Activated T-cell treated with anti-CD3 and anti-CD28 coated beads, Interleukin-2, amount 50 U/mL, for 72 hours (primary cell): ENCODE measurements around the gene GPR55. TPM values are rescaled to one million over a fixed set of nuclear protein-coding genes. Genes with fewer than 3 reads are reported as not detected.
A peak's percentile ranks its signal among the peaks of the same experiment; 100 is the strongest.
"Not testable (repeated sequence)": the region's sequence is repeated elsewhere in the genome, so short reads cannot be mapped to it uniquely, and the experiment has no call there.

Experiments used
- ATAC-seq, 2 donors: fragments of 150-1000 bp; cut with Tn5 transposase; replicated peaks in 1 of 2; 2 replicates each; pipeline ENCODE4 v1.10.0; 2021; ENCODE audit warnings: moderate library complexity in 2 of 2, mild to moderate bottlenecking in 1 of 2
- DNase-seq, 2 donors: peaks; one replicate each; pipeline ENCODE4 v3.0.0; 2021 to 2022; ENCODE audit warnings: mixed read lengths in 1 of 2
- H3K27ac Mint-ChIP-seq: one replicate; pipeline ENCODE4 v1.8.0; 2022; ENCODE audit warnings: mild to moderate bottlenecking, moderate library complexity, mixed read lengths
- H3K27me3 Mint-ChIP-seq: one replicate; pipeline ENCODE4 v1.8.0; 2022; ENCODE audit warnings: low read depth, mixed read lengths
- H3K36me3 Mint-ChIP-seq, 2 donors: one replicate each; pipeline ENCODE4 v1.8.0; 2022; ENCODE audit warnings: mixed read lengths in 2 of 2, mild to moderate bottlenecking in 1 of 2; ENCODE audit not compliant: insufficient read depth in 2 of 2
- H3K4me1 Mint-ChIP-seq: one replicate; pipeline ENCODE4 v1.8.0; 2022; ENCODE audit warnings: low read depth, mixed read lengths
- H3K4me3 Mint-ChIP-seq, 2 donors: one replicate each; pipeline ENCODE4 v1.8.0; 2022; ENCODE audit warnings: mild to moderate bottlenecking in 2 of 2, mixed read lengths in 2 of 2, moderate library complexity in 2 of 2
- H3K9me3 Mint-ChIP-seq, 2 donors: one replicate each; pipeline ENCODE4 v1.8.0; 2022; ENCODE audit warnings: mixed read lengths in 2 of 2
- total RNA-seq, 2 donors: library from RNA; stranded (reverse); gene quantifications; one replicate each; pipeline ENCODE4 v1.2.3, GENCODE V29; 2022

Gene GPR55
- total RNA-seq, 2 donors from 2014 or later = 6.8 to 9.8 TPM

DNA sequence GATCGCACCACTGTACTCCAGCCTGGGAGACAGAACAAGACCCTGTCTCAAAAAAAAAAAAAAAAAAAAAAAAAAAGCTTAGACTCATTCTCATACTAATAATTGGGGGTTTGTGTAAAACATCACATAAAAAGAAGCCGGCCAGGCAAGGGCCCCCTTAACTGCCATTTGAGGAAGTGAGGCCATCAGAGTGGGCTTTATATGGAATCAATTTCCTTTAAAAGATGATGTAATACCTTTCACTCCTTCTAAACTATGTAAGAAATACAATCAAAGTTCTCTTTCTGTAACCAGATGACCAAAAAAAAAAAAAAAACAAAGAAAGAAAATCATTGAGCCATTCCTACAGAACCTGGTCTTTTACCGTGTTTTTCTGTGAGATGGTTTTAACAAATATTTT, 13.1 kb upstream of the GPR55 start:
- Mint-ChIP-seq H3K9me3 (peaks cover 8 to 9% of the 10 kb centered on the region in 2 donors), H3K4me1 (peaks cover 14% of the 10 kb centered on the region), H3K27ac (no peak overlapping the region), H3K36me3 (peaks cover 11 to 14% of the 10 kb centered on the region in 2 donors), H3K27me3 (peaks cover 25% of the 10 kb centered on the region), H3K4me3 (no peak overlapping the region)
- DNase-seq (no peak), ATAC-seq (no peak)

DNA sequence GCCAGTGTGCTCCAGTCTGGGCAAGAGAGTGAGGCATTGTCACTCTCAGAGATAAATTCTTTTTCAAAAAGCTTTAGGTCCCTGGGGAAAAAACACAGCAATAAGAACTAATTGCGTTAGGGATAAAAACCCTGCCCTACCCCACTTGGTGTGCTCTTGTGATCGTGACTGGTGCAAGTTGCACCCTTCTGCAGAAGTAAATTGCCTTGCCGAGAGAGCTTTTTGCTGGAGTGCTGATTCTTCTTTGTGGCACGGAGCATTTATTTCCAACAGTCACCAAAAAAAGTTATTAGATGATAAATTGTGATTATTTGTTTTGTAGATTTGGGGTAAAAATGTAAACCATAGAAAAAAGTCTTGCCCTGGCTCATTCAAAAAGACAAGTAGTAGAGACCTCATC, 12.3 kb upstream of the GPR55 start:
- Mint-ChIP-seq H3K4me1 (peaks cover 14% of the 10 kb centered on the region), H3K36me3 (peaks cover 11 to 14% of the 10 kb centered on the region in 2 donors), H3K27ac (no peak overlapping the region), H3K4me3 (no peak overlapping the region), H3K9me3 (peaks cover 8 to 9% of the 10 kb centered on the region in 2 donors), H3K27me3 (peaks cover 31% of the 10 kb centered on the region)
- DNase-seq (no peak), ATAC-seq (no peak)

- Mint-ChIP-seq H3K4me1 (peaks cover 11% of the 10 kb centered on the region), H3K27me3 (peaks cover 23% of the 10 kb centered on the region), H3K36me3 (peaks cover 11 to 14% of the 10 kb centered on the region in 2 donors)
- not testable (repeated sequence) for H3K4me3 Mint-ChIP-seq, H3K27ac Mint-ChIP-seq, DNase-seq, H3K9me3 Mint-ChIP-seq, ATAC-seq
These were observed 11.2 kb upstream of the GPR55 start for GRCh38 chr2:230936243-230936642.

GRCh38 chr2:230935130-230935430, 10.0 kb upstream of the GPR55 start:
- H3K27me3 Mint-ChIP-seq = peaks cover 23% of the 10 kb centered on the region
- DNase-seq = no peak
- H3K4me1 Mint-ChIP-seq = peaks cover 11% of the 10 kb centered on the region
- H3K4me3 Mint-ChIP-seq = no peak overlapping the region
- no peak overlapping the region for H3K27ac Mint-ChIP-seq
- H3K9me3 Mint-ChIP-seq = peaks cover 8 to 9% of the 10 kb centered on the region in 2 donors
- no peak for ATAC-seq
- peaks cover 11 to 14% of the 10 kb centered on the region in 2 donors for H3K36me3 Mint-ChIP-seq

DNA sequence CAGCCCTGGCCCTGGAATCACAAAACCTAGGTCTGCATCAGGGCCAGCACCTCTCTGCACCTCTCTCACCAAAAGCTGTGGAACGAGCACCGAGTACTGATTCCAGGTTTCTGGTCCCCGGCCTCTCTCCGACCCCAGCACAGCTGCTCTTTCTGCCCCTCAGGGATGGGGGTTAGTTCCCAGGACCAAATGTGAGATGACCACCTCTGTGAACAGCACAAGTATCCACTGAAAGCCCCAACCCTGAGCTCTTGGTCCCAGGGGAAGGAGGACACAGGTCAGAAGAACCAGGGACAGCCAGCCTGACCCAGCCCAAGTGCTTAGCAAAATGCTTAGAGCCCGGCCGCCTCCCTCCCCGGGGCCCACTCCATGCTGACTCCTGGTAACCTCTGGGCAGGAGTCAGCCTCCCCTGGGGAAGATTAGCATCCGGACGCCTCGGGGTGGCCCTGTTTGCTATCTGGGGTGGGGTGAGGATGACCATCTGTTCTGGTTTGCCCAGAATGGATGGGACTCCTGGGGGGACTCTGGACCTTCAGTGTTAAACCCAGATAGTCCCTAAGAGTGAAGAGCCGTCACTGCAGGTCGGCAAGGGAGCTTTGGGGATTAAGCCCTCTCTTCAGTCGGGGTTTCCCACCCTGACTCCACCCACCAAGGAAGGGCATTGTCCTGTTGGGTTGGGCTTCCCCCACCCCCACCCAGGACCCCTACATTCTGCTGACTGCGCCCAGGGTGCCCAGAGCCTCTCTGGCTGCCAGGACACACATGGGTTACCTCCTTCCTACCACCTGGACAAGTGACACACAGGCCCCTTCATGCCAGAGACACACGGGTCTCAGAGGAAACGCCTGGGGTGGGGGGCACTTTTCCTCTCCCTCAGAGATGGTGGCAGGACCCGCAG, 9.4 kb upstream of the GPR55 start:
- H3K4me1 Mint-ChIP-seq = peaks cover 11% of the 10 kb centered on the region
- no peak overlapping the region for H3K4me3 Mint-ChIP-seq
- H3K9me3 Mint-ChIP-seq = peaks cover 8 to 9% of the 10 kb centered on the region in 2 donors
- H3K27me3 Mint-ChIP-seq = peaks cover 23% of the 10 kb centered on the region
- no peak for DNase-seq
- no peak overlapping the region for H3K27ac Mint-ChIP-seq
- ATAC-seq = no peak
- H3K36me3 Mint-ChIP-seq = peaks cover 11 to 14% of the 10 kb centered on the region in 2 donors

GRCh38 chr2:230933521-230934180, 8.6 kb upstream of the GPR55 start:
- DNase-seq = no peak
- H3K36me3 Mint-ChIP-seq = peaks cover 11 to 14% of the 10 kb centered on the region in 2 donors
- peaks cover 24% of the 10 kb centered on the region for H3K27me3 Mint-ChIP-seq
- peaks cover 11% of the 10 kb centered on the region for H3K4me1 Mint-ChIP-seq
- H3K9me3 Mint-ChIP-seq = peaks cover 8 to 9% of the 10 kb centered on the region in 2 donors
- H3K4me3 Mint-ChIP-seq = no peak overlapping the region
- no peak for ATAC-seq
- no peak overlapping the region for H3K27ac Mint-ChIP-seq

DNA sequence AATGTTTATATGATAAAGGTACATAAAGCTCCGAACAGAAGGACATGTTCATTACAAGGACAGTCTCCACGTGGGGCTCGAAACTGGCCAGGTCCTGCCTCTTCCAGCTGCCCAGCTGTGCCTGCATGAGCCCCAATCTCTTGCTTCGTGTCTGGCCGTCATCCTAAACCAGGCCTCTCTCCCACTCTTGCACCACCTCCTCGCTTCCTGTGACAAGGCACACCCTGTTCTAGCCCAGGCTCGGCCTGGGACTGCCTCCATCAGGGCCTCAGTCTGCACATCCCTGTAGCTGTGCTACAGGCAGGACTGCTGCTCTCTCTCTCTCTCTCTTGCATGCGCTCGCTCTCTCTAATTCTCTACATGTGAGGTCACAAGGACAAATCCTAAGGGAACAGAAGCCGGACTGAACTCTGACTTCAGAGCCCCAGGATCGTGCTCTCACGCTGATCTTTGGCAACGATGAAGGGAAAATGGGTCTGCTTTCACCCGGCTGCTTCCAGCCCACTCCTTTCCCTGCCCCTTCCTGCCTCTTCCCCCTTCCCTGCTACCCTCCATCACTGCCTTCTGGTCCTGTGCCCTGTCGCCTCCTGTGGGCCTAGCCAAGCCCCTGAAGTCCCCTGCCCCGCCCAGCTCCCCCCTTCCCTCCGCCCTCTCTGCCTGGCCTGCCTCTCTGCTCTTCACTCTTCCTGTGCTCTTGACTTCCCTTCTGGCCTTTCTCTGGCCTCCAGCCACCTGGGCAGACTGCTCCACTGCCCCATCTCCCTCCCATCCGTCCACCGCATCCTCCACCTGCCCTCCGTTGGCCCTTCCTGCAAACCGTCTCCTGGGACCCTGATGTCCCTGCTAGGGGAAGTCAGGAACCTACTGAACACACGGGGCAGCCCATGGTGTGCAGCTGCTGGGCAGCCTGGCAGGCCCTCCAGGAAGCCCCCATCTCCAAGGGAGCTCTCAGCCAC, 7.8 kb upstream of the GPR55 start:
- no peak overlapping the region for H3K27ac Mint-ChIP-seq
- no peak for DNase-seq
- H3K4me1 Mint-ChIP-seq = peaks cover 14% of the 10 kb centered on the region
- H3K27me3 Mint-ChIP-seq = peaks cover 28% of the 10 kb centered on the region
- peaks cover 8 to 9% of the 10 kb centered on the region in 2 donors for H3K9me3 Mint-ChIP-seq
- peaks cover 11% of the 10 kb centered on the region in 2 donors for H3K36me3 Mint-ChIP-seq
- no peak overlapping the region for H3K4me3 Mint-ChIP-seq
- ATAC-seq = peak in 1 of 2 donors; percentile 23

GRCh38 chr2:230931556-230932231, 6.7 kb upstream of the GPR55 start:
- ATAC-seq = no peak
- Mint-ChIP-seq H3K4me3 (no peak overlapping the region), H3K36me3 (peaks cover 9% of the 10 kb centered on the region in 2 donors), H3K27me3 (peaks cover 28% of the 10 kb centered on the region), H3K4me1 (peaks cover 26% of the 10 kb centered on the region), H3K27ac (no peak overlapping the region), H3K9me3 (peaks cover 7% of the 10 kb centered on the region in 2 donors)
- DNase-seq = no peak

GRCh38 chr2:230930928-230931555, 6.0 kb upstream of the GPR55 start:
- Mint-ChIP-seq H3K4me3 (no peak overlapping the region), H3K27me3 (peaks cover 26% of the 10 kb centered on the region), H3K27ac (no peak overlapping the region), H3K36me3 (peaks cover 7 to 8% of the 10 kb centered on the region in 2 donors), H3K4me1 (peaks cover 31% of the 10 kb centered on the region), H3K9me3 (peaks cover 6 to 7% of the 10 kb centered on the region in 2 donors)
- DNase-seq = no peak
- no peak for ATAC-seq

GRCh38 chr2:230930149-230930780, 5.2 kb upstream of the GPR55 start:
- Mint-ChIP-seq H3K4me1 (peaks cover 38% of the 10 kb centered on the region), H3K36me3 (peaks cover 0 to under 1% of the 10 kb centered on the region in 2 donors), H3K27ac (no peak overlapping the region), H3K9me3 (peaks cover 0 to under 1% of the 10 kb centered on the region in 2 donors), H3K4me3 (no peak overlapping the region), H3K27me3 (peaks cover 18% of the 10 kb centered on the region)
- no peak for ATAC-seq
- no peak for DNase-seq

DNA sequence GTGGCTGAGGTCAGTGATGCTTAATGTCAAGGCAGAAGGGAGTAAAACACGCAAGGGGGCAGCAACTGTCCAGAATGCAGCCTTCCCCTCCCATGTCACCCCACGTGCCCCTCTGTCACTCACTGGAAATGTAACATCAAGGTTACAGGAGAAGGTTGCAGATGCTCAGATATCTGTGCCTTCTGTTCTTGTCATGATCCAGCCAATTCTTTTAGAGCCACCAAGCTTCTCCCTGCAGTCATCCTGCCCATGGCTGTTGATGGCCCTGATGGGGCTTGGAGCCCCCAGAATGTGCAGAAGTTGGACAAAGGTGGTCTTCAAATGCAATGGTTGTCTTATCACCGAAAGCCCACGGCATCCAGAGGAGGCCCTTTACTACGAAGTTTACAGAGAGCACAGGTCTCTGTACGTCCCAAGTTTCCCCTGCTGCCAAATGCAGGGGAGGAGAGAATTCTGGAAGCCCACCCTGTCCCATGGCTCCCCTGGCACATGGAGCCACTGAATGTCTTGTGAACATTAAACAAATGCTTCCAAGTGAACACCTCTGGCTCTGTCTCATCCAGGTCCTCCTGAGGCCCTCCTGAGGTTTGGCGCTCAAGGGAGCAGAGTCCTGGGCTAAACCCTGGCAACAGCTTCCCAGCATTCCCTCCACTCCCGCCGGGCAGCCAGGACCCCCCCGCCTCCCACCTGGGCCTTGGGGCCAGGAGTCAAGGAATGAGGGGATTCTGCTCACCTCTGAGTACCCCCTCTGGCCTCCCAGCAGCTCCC, 4.5 kb upstream of the GPR55 start:
- H3K27ac Mint-ChIP-seq = no peak overlapping the region
- ATAC-seq = no peak
- H3K9me3 Mint-ChIP-seq = no peaks in the 10 kb centered on the region
- H3K4me1 Mint-ChIP-seq = peaks cover 45% of the 10 kb centered on the region
- H3K27me3 Mint-ChIP-seq = peaks cover 17% of the 10 kb centered on the region
- no peak for DNase-seq
- no peaks in the 10 kb centered on the region for H3K36me3 Mint-ChIP-seq
- H3K4me3 Mint-ChIP-seq = no peak overlapping the region
